Stimulated activated CD4-positive, alpha-beta T cell treated with anti-CD3 and anti-CD28 coated beads, Interleukin-2, amount 100 ng/mL, for 48 hours (primary cell): ENCODE measurements around the gene CASZ1.

Experiments used
- DNase-seq, 2 donors: peaks; one replicate each; pipeline ENCODE4 v3.0.0-alpha.2; 2020

CASZ1 gene

GRCh38 chr1:10774615-10775310, 21.7 kb downstream of the CASZ1 start:
- DNase-seq: no peak

- DNase-seq: no peak
Observed at GRCh38 chr1:10773851-10774614, 22.4 kb downstream of the CASZ1 start.

- no peak for DNase-seq
Observed at GRCh38 chr1:10773376-10773775, 23.1 kb downstream of the CASZ1 start.

GRCh38 chr1:10772711-10773110, 23.7 kb downstream of the CASZ1 start:
- no peak for DNase-seq

- DNase-seq: no peak
Observed at GRCh38 chr1:10771789-10772188, 24.7 kb downstream of the CASZ1 start.

- no peak for DNase-seq
Observed at GRCh38 chr1:10768552-10768951, 27.9 kb downstream of the CASZ1 start.

GRCh38 chr1:10767282-10767681, 29.2 kb downstream of the CASZ1 start:
- DNase-seq: no peak

- no peak for DNase-seq
Observed at GRCh38 chr1:10765734-10766478, 30.5 kb downstream of the CASZ1 start.

GRCh38 chr1:10765304-10765703, 31.1 kb downstream of the CASZ1 start:
- DNase-seq: no peak

- no peak for DNase-seq
Observed at GRCh38 chr1:10764296-10764798, 32.1 kb downstream of the CASZ1 start.

- no peak for DNase-seq
Observed at GRCh38 chr1:10762875-10763274, 33.6 kb downstream of the CASZ1 start.

GRCh38 chr1:10762153-10762523, 34.3 kb downstream of the CASZ1 start:
- DNase-seq: no peak

GRCh38 chr1:10761503-10762152, 34.8 kb downstream of the CASZ1 start:
- no peak for DNase-seq

- DNase-seq: no peak
Observed at GRCh38 chr1:10760566-10761502, 35.6 kb downstream of the CASZ1 start.

GRCh38 chr1:10759413-10760200, 36.8 kb downstream of the CASZ1 start:
- DNase-seq: no peak

- DNase-seq: no peak
Observed at GRCh38 chr1:10756842-10757241, 39.6 kb downstream of the CASZ1 start.

- DNase-seq: peak; percentile 28 to 32
Observed at GRCh38 chr1:10755970-10756521, 40.4 kb downstream of the CASZ1 start.

- DNase-seq: no peak
Observed at GRCh38 chr1:10754568-10755329, 41.7 kb downstream of the CASZ1 start.

GRCh38 chr1:10753299-10753698, 43.1 kb downstream of the CASZ1 start:
- no peak for DNase-seq

GRCh38 chr1:10751561-10752085, 44.8 kb downstream of the CASZ1 start:
- DNase-seq: no peak
